ENCODE measurements around the gene VAV1. TPM values are rescaled to one million over a fixed set of nuclear protein-coding genes. Genes with fewer than 3 reads are reported as not detected.

VAV1 gene
- total and polyA plus RNA-seq, 9 of the 15 experiments (the other 6 are each of a cell fraction or from before 2014, with no cell fraction given), result 0.46 to 20.1 (median 11.1) TPM

- TF ChIP-seq NR3C1 (CRISPR knock-in tag; IDR thresholded peaks at IDR 0.05) (no peak), HIVEP1 (CRISPR knock-in tag; IDR thresholded peaks at IDR 0.05) (no peak), HDGF (IDR thresholded peaks at IDR 0.05) (peak; percentile 85), POLR2AphosphoS5 (IDR thresholded peaks at IDR 0.05; ENCODE audit: control insufficient read depth, insufficient read depth, low read depth, low read length) (no peak), COPS2 (conservative IDR thresholded peaks at IDR 0.05) (no peak), OTX1 (CRISPR knock-in tag; IDR thresholded peaks at IDR 0.05) (0 out of 2 replicates have a peak, but pooled peaks have one; percentile 17), CSDE1 (IDR thresholded peaks at IDR 0.05) (no peak), RBM22 (IDR thresholded peaks at IDR 0.05; ENCODE audit: low read depth, low read length, poor library complexity, severe bottlenecking) (no peak), U2AF1 (optimal IDR thresholded peaks at IDR 0.05; ENCODE audit: low read depth, low read length) (no peak), THRA (IDR thresholded peaks at IDR 0.05) (no peak), MTA2 (IDR thresholded peaks at IDR 0.05; ENCODE audit: low read depth) (no peak), CXXC5 (CRISPR knock-in tag; IDR thresholded peaks at IDR 0.05) (no peak; the same call in none of the 2 replicates), TEAD2 (tag; IDR thresholded peaks at IDR 0.05) (no peak), FOSL1 (tag; conservative IDR thresholded peaks at IDR 0.05) (no peak), RBM39 (optimal IDR thresholded peaks at IDR 0.05; ENCODE audit: low read depth, low read length) (no peak), TCF7L2 (IDR thresholded peaks at IDR 0.05; ENCODE audit: low read depth, low read length) (no peak), KAT8 (IDR thresholded peaks at IDR 0.05; ENCODE audit: low read depth) (no peak), ZNF551 (CRISPR knock-in tag; IDR thresholded peaks at IDR 0.05) (no peak), CHD4 (IDR thresholded peaks at IDR 0.05; ENCODE audit: insufficient read depth, insufficient replicate concordance, low read depth, low read length, poor library complexity, severe bottlenecking) (peak; percentile 67)
- TF ChIP-seq, protein P1, sequence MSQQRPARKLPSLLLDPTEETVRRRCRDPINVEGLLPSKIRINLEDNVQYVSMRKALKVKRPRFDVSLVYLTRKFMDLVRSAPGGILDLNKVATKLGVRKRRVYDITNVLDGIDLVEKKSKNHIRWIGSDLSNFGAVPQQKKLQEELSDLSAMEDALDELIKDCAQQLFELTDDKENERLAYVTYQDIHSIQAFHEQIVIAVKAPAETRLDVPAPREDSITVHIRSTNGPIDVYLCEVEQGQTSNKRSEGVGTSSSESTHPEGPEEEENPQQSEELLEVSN (IDR thresholded peaks at IDR 0.05; ENCODE audit: borderline replicate concordance in 1 of 2, extremely low read depth in 1 of 2, insufficient read depth in 1 of 2, insufficient read length in 1 of 2, low read depth in 1 of 2, low read length in 1 of 2, poor library complexity in 1 of 2, severe bottlenecking in 1 of 2), result peak in 1 of 2 experiments; percentile 38
- TF ChIP-seq, protein P2, sequence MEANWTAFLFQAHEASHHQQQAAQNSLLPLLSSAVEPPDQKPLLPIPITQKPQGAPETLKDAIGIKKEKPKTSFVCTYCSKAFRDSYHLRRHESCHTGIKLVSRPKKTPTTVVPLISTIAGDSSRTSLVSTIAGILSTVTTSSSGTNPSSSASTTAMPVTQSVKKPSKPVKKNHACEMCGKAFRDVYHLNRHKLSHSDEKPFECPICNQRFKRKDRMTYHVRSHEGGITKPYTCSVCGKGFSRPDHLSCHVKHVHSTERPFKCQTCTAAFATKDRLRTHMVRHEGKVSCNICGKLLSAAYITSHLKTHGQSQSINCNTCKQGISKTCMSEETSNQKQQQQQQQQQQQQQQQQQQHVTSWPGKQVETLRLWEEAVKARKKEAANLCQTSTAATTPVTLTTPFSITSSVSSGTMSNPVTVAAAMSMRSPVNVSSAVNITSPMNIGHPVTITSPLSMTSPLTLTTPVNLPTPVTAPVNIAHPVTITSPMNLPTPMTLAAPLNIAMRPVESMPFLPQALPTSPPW (CRISPR knock-in tag; IDR thresholded peaks at IDR 0.05), result peak; percentile 80
- TF ChIP-seq, protein P3, sequence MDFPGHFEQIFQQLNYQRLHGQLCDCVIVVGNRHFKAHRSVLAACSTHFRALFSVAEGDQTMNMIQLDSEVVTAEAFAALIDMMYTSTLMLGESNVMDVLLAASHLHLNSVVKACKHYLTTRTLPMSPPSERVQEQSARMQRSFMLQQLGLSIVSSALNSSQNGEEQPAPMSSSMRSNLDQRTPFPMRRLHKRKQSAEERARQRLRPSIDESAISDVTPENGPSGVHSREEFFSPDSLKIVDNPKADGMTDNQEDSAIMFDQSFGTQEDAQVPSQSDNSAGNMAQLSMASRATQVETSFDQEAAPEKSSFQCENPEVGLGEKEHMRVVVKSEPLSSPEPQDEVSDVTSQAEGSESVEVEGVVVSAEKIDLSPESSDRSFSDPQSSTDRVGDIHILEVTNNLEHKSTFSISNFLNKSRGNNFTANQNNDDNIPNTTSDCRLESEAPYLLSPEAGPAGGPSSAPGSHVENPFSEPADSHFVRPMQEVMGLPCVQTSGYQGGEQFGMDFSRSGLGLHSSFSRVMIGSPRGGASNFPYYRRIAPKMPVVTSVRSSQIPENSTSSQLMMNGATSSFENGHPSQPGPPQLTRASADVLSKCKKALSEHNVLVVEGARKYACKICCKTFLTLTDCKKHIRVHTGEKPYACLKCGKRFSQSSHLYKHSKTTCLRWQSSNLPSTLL (IDR thresholded peaks at IDR 0.05), result no peak
Measured at GRCh38 chr19:6767357-6768235, 4.9 kb upstream of the VAV1 start, which contains the start of gene SH2D3A (continued).

Measured in K562 (cell line).